Pancreas (tissue), 10 donors: Measurements from ENCODE around the gene NR2F1. TPM values are rescaled to one million over a fixed set of nuclear protein-coding genes. Genes with fewer than 3 reads are reported as not detected.
A peak's percentile ranks its signal among the peaks of the same experiment; 100 is the strongest.

Experiments used
- ATAC-seq, 4 donors: fragments of 200-7000 bp; cut with Tn5 transposase; one replicate each; pipeline versions ENCODE4 v1.8.0 to v1.9.1; 2020; ENCODE audit warnings: mild to moderate bottlenecking in 4 of 4, moderate library complexity in 4 of 4
- DNase-seq, 6 donors: peaks; one replicate each; pipeline ENCODE4 v3.0.0-alpha.2; 2020
- FAIRE-seq: peaks from 2 replicates; lab custom pipeline; 2012; peaks lifted over from hg19 to GRCh38; lab: Jason Lieb, UNC
- H3K27ac ChIP-seq, 4 donors: fragments of 200-600 bp; sonication (generic); 1 replicate in 3 of 4; 2 replicates in 1 of 4; pipeline versions ENCODE4 v1.5.0 to v1.8.0; 2020
- H3K27me3 ChIP-seq, 4 donors: fragments of 200-600 bp; one replicate each; pipeline ENCODE4 v1.8.0; 2021
- H3K36me3 ChIP-seq, 3 donors: fragments of 200-600 bp; sonication (generic) in 1 of 3; one replicate each; pipeline versions ENCODE4 v1.5.0 to v1.8.0; 2020 to 2021
- H3K4me1 ChIP-seq, 3 donors: fragments of 200-600 bp; one replicate each; pipeline ENCODE4 v1.8.0; 2021
- H3K4me3 ChIP-seq, 4 donors: fragments of 200-600 bp; sonication (generic) in 2 of 4; one replicate each; pipeline versions ENCODE4 v1.5.0 to v1.8.0; 2020 to 2021
- H3K9me3 ChIP-seq, 4 donors: fragments of 200-600 bp; one replicate each; pipeline ENCODE4 v1.8.0; 2021
- CTCF ChIP-seq, 4 donors: fragments of 200-600 bp; sonication (generic) in 3 of 4; IDR thresholded peaks; one replicate each; pipeline versions ENCODE4 v1.5.0 to v1.8.0; 2021; ENCODE audit warnings: antibody characterized with exemption in 4 of 4
- WGBS, 2 donors: extraction: QIAGEN DNeasy Blood & Tissue Kit; methylation state at CpG; one replicate each; pipeline ENCODE4 v1.1.7; 2013; 5-methylcytosine and 5-hydroxymethylcytosine counted together
- intact Hi-C, 3 donors: fragments of 100-400 bp; cut with DNase I; formaldehyde crosslinking; loops; one replicate each; pipeline versions ENCODE4 v1.11.1 to v1.14.2; 2022
- polyA plus RNA-seq, 2 donors: library from polyadenylated mRNA; stranded (reverse); fragments of 200-250 nt; gene quantifications; one replicate each; pipeline ENCODE4 v1.2.3, GENCODE V29; 2013
- total RNA-seq, 6 donors: library from RNA; stranded (reverse); fragmentation: NEBNext Ultra II Directional in 4 of 6; extraction: Animal tissue kit (Norgen Biotek cat#: 25700) in 4 of 6; gene quantifications; one replicate each; pipeline versions ENCODE4 v1.2.1 to v1.2.4, GENCODE V29; 2021 to 2023
- donor health status: healthy with polysubstance abuse.
- donor health status: DM: no; HTN: no; CAD: no; lungs with moderate emphysema.
- donor health status: DM: no; HTN: no; CAD: no.
- donor health status: control.
- donor health status: control.
- donor health status: Bipolar disorder and iron deficiency.
- donor health status: DM: yes; HTN: yes; CAD: no.
- donor health status: DM: no; HTN: no; CAD: no.
- donor health status: DM: no; HTN: no; CAD: no.
- donor health status: DM: yes; HTN: yes; CAD: no.

NR2F1 gene
- total and polyA plus RNA-seq, 8 donors: 1.4 to 8.1 (median 4.9) TPM

DNA sequence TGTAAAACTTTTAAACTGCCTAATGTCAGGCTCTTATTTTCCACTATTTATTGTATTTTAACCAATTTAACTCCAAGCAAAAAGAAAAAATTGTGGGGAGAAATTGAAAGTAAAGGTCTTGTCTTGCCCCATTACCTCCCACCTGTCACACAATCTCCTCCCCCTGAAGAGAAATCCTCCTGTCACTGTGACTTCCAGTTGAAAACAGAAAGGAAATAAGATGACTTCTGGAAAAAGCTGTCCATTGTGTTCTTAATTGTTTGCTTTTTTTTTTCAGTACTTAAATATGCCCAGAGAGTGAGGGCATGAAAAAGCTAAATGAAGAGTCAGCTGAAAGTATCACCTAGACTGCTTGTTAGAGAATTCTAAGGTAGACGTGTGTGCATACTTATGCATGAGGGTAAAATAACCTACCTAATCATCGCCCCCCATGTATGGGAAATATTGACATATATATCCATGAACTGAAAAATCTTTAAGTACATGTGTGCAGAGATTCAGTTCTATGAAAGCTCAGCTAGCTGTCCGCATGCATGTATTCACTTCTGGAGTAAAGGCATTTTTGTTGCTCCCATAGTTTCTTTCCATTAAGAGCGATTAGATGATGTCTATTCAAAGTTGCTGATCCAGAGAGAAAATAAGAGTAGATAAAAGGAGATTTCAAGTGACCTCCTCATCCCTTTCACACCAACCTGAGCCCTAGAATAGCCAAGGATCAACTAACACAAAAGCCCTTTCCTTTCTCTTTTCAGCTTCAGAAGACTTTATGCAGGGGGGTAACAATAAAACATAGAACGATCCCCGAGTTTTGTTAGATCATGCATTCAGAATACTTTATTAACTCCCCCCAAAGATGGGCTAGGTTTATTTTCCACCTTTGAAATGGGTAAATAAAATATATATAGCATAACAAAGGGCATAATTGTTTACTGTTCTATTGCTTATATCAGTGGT, 7.3 kb upstream of the NR2F1 start:
- FAIRE-seq (no peak), DNase-seq (no peak), ATAC-seq (no peak)
- Histone ChIP-seq H3K27ac (no peak overlapping the region), H3K36me3 (no peaks in the 10 kb centered on the region), H3K4me1 (peaks cover 0 to 2% (median 0%) of the 10 kb centered on the region in 3 donors), H3K9me3 (no peaks in the 10 kb centered on the region), H3K27me3 (peaks cover 0 to 12% (median 2%) of the 10 kb centered on the region in 4 donors), H3K4me3 (no peak overlapping the region)
- TF ChIP-seq CTCF (IDR thresholded peaks at IDR 0.05): no peak
- intact Hi-C loops: no loop called here
- 50 to 61% methylated on average over 6 of the region's 6 CpGs for WGBS, 2 donors

DNA sequence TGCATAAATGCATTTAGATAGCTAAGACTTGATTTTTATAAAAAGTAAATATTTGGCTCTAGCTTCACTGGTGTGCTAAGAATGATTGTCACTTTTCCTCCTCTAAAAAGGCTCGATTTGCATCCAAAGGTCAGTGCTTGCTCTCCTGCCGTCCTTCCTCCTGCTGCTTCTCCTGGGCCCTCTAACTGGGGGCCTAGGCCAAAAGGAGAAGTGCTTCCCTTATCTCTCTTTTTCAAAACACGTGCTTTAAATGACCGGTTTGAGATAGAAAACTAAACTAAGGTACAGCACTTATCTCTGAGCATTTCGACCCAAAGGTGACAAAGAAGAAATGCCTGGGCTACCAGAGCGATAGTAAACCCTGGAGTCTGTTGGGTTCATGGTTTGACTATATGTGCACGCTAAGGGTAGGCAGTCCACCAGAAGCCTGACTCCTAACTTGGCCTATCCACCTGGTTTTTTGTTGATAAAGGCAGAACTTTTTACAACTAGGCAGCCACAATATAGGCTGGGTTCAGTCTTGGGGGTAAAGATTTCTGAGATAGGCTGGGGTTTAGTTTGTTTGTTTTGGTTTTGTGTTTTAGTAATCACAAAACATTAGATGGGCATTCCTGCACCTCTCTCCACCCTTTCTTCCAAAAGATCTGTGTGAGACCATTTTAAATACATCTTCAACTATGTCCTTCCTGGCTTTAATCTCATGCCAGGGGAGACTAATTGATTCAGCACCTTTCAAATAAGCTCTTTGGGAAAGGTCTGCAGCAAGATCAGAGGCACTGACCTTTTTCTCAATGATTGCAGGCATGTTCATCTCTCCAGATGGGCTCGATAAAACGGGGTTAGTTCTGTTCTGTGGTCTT, 5.8 kb upstream of the NR2F1 start:
- intact Hi-C loops: no loop called here
- ATAC-seq (no peak), DNase-seq (no peak), FAIRE-seq (no peak)
- Histone ChIP-seq H3K4me3 (no peak overlapping the region), H3K27ac (no peak overlapping the region), H3K27me3 (peaks cover 0 to 1% (median 0%) of the 10 kb centered on the region in 4 donors), H3K4me1 (peaks cover 0 to 2% (median 0%) of the 10 kb centered on the region in 3 donors), H3K36me3 (no peaks in the 10 kb centered on the region), H3K9me3 (no peaks in the 10 kb centered on the region)
- no peak for TF ChIP-seq CTCF (IDR thresholded peaks at IDR 0.05)
- WGBS, 2 donors: 64 to 78% methylated on average over 9 of the region's 9 CpGs

DNA sequence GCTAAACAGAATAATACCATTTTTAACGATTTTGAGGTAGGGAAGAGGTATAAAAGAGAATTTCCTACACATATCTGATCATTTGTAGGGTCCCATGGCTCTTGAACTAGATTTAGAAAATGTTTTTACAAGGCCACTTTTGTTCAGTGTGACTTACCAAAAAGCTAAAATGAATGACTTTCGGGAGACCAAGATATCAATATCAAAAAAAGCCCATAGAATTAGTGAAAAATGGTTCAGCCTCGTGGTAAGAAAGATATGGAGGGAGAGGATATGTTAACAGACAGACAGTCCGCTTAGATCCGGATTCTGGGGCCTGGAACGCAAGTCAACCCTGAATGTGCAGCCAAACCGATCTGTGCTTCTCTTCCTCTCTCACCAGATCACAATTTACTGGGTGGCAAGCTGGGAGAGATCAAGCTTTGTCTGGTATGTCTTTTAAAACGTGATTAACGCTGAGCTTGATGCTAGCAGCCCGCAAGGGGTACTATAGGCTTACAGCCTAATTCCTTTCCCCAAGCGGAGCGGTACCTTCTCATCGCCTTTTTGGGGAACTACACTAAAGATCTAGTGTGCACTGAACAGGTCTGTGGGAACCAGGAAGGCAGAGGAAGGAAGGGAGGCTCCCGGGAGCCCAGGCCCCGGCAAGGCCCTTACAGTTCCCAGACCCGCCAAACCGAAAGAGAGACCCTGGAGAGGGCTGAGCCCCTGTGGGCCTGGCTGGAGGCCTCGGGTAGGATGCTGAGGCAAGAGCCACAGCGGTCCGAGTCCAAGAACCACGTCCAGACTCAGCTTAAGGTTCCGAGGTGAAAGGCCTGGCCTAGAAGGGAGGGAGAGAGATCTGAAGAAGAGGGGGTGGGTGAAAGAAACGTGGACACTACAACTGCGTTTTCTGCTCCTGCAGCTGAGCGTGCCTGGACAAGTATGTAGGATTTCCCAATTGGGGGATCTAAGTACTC, 4.9 kb upstream of the NR2F1 start:
- no peaks in the 10 kb centered on the region for H3K4me1 ChIP-seq

More for the DNA sequence above, 4.9 kb upstream of the NR2F1 start:
- H3K9me3 ChIP-seq: no peaks in the 10 kb centered on the region
- H3K36me3 ChIP-seq: no peaks in the 10 kb centered on the region
- no peaks in the 10 kb centered on the region for H3K27me3 ChIP-seq
- no peak for TF ChIP-seq CTCF (IDR thresholded peaks at IDR 0.05)
- ATAC-seq (no peak), DNase-seq (peak in 1 of 6 donors; percentile 59), FAIRE-seq (no peak)
- no peak overlapping the region for H3K4me3 ChIP-seq
- H3K27ac ChIP-seq: peak overlapping the region in 2 of 4 donors; percentile 6 to 23
- 79 to 80% methylated on average over 25 of the region's 25 CpGs for WGBS, 2 donors
- intact Hi-C loops: no loop called here
